Activated naive CD4-positive, alpha-beta T cell (primary cell): ENCODE measurements around the gene GLIS2.

Source experiments
- DNase-seq, 4 experiments: peaks; one replicate each; lab custom pipeline; 2025; lab: John Stamatoyannopoulos, UW

GLIS2 gene

DNA sequence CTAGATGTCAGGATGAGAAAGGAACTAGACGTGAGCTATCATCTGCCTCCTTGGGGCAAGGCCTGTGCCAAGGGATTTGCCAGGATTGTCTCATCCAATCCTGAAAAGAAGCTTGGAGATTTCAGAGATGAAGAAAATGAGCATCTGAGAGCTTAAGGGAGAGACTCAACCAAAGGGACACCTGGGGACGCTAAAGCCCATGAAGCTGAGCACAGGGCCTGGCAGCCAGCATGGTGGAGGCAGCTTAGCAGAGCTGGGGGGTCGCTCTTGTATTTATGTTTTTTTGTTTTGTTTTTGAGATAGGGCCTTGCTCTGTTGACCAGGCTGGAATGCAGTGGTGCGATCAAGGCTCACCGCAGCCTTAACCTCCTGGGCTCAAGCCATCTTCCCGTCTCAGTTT lies 18.4 kb upstream of the GLIS2 start:
- no peak for DNase-seq

DNA sequence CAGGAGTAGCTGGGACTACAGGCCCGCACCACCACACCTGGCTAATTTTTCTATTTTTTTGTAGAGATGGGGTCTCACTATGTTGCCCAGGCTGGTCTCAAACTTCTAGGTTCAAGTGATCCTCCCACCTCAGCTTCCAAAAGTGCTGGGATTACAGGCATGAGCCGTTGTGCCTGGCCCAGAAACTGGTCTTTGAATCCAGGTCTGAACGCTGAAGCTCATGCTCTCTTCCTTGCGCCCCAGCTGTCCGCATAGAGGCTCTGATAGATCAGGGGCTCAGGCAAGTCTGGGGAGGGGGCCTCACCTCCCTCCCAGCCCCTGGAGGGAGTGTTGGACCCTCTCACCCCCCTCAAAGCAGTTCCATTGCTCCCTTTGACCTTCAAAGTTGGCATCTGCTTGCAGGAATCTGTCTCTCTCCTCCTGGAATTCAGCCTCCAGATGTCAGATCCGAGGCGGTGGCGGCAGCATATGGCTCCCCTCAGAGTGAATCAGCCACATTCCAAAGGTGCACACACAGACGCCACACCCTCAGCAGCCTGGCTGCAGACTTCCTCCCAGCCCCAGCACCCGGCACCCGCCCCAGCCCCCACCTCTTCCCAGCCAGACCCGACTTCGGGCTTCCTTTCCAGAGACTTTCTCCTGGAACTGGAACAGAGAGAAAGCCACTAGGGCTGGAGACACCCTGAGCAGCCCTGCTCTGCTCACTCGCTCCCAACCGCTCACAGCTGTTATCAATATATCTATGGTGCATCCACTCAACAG lies 16.9 kb upstream of the GLIS2 start:
- DNase-seq: no peak

DNA sequence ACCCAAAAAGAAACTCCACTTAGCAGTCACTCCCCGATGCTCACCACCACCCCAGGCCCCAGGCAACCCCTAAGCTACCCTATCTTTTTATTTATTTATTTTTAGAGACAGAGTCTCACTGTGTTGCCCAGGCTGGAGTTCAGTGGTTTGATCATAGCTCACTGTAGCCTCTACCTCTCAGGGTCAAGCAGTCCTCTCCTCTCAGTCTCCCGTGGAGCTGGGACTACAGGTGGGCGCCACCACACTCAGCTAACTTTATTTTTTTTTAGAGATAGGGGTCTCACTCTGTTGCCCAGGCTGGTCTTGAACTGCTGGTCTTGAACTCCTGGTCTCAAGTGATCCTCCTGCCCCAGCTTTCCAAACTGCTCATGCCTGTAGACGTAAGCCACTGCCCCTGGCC lies 14.7 kb upstream of the GLIS2 start:
- no peak for DNase-seq

DNA sequence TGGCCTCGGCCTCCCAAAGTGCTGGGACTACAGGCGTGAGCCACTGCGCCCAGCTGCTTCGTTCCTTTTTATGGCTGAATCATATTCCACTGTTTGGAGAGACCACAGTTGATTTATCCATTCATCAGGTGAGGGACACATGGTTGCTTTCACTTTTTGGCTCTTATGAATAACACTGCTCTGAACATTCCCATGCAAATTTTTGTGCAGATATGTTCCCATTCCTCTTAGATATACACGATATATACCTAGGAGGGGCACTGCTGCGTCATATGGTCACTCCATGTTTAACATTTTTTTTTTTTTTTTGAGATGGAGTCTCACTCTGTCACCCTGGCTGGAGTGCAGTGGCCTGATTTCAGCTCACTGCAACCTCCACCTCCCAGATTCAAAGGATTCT lies 13.9 kb upstream of the GLIS2 start:
- DNase-seq: no peak

DNA sequence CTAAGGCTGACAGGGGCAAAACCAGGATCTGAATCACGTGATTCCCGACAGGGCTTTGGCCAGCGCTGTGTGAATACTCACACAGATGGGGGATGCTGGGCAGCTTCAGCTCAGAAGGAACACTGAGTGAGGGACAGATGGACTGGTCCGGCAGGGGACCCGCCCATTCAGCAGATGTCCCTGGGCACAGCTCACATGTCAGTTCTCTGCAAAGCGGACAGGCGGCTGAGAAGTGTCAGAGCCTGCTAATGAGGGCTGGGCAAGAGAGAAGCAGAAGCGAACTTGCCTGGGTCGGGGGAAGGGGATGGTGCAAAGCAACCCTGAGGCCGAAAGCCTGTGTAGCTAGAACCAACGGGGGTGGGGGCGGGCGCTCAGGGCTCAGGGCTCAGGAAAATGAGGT lies 11.9 kb upstream of the GLIS2 start:
- no peak for DNase-seq

DNA sequence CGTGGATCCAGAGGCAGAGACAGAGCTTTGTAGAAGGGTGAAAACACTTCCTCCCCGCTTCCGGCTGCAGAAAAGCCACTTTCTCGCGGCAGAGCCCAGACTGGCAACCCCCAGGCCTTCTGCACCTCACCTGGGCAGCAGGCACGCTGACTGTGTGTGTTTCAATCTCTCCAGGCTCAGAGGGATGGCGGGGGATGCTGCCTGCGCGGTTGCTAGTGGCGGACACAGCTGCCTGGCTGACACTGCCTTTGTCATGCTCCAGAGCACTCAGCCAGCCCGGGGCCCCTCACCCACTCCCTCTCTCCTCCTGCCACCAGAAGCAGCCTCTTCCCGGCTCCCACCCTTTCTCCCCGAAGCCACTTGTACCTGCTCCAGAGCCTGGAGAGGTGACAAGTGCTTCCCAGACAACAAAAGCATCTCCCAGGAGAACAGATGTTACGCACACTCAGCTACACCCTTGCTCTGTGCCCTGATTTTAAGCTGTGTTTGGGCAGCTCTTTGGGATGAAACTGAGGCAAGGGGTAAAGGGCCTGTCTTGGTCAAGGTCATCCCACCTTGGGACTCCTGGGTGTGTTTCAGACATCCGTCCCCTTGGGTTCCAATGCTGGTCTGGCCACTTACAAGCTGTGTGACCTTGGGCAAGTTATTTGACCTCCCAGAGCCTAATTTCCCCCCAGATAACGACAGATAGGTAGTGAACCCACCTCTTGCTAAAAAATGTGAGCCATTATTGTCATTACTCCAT lies 9.2 kb upstream of the GLIS2 start:
- peak in 1 of 4 experiments; percentile 30 for DNase-seq

DNA sequence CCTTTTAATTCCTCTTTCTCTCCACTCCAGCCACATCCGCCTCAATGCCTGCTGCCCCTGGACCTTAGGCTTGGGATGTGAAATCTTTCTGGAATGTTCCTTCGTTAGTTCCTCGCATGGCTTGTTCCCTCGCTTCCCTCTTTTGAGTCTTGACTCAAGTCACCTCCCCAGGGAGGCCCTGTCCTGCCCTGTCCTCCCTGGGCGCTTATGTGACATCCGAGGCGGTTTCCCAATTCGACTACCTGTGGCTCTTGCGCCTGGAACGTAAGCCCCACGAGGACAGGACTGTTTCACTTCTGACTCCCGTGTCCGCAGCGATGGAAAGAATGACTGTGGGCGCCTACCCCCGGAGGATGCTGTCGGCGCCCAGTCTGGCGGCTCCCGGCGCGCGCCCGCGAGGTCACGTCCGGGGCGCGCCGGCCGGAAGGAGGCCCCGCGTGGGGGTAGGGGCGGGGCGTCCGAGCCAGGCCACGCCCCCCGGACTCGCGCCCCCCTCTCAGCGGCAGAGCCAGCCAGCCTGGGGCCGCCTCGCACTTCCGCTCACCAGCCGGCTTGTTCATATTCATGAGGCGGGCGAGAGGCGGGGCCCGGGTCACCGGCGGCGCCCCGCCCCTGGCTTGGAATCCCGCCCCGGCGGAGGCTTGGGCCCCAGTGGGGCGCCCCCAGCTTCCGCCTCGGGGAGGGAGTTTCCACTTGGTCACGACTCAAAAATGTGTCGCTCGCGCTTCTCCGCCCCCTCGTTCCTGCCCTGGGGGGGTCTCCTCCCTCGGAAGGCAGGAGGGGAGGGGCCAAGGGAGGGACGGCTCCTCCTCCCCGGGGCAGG lies 8.4 kb upstream of the GLIS2 start:
- peak; percentile 81 to 96 (median 87) for DNase-seq

DNA sequence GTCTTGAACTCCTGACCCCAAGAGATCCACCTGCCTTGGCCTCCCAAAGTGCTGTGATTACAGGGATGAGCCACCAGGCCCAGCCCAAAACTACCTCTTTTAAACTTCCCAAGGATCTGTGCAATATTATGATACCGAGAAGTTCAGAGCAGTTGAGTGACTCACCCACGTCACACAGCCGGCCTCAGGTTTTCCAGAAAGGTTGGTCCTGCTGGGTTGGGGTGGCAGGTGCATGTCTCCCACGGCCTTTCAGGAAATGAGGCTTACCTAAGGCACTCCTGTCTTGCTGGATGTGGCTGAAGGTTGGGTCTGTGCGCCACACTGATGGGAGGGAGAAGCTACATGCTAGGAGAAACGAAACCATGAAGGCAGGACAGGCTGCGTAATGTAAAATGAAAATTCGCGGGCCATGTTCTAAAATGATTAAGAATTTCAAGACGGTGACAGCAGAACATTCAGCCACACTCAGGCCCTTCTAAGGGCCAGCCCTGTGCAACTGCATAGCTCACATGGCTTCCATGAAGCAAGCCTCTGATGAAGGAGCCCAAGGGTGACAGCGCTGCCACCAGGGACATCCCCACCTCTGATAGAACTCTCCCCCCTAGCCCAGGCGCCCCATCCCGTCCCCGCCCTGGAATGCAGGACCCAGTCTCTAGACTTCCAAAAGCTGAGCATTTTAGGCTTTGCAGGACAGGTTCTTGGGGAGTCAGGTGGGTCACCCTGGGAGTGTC lies 6.6 kb upstream of the GLIS2 start:
- DNase-seq: no peak

DNA sequence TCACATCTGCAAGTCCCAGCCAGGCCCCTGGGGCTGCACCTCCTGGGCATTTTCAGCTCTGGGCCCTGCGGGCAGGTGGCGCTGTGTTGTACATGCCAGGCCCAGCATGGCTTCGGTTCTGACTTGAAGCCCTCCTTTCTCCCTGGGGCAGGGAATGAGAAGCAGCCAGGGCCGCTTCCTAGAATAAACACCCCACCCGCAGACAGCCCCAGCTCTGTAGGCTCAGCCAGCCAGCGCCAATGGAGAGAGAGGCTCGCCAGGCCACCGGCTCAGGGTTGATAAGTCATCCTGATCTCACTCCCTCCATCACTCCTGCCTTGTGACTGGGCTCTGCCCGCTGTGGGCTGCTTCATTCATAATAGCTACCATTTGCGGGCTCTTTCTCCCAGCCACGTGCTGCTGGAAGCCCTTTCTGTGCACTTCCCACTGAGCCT lies 6.0 kb upstream of the GLIS2 start:
- peak in 2 of 4 experiments; percentile 47 to 56 for DNase-seq

DNA sequence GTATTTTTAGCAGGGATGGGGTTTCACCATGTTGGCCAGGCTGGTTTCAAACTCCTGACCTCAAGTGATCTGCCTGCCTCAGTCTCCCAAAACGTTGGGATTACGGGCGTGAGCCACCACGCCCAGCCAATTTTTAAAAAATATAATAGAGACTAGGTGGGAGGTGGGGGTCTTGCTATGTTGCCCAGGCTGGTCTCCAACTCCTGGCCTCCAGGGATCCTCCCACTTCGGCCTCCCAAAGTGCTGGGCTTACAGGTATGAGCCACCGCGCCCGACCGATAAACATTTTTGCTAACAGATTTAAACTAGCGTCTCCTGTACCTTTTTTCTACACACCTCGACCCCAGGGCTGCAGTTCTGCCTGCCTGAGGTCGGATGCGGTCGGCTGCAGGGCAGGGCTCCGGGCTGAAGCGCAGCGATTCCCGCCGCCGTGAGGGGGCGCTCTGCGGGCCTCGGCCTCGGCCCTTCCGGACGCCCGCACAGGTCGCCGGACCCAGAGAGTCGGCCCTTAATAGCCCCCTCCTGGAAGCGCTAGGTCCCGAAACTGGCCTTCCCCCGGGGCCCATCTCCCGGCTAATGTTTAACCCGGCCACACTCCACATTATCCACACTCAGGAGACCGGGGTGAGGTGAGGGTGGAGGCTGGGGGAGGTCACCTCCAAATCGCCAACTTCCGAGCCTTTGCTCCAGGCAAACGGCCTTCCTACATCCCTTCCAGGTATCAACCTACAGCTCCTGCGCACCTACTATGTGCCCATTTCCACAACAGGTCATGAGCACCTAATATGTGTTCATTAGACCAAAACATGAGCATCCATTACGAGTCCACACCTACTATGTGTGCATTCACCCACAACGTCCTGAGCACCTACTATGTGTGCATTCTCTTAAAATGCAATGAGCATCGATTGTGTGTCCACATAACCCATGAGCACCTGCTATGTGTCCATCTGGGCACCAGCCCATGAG lies 2.0 kb upstream of the GLIS2 start:
- no peak for DNase-seq

DNA sequence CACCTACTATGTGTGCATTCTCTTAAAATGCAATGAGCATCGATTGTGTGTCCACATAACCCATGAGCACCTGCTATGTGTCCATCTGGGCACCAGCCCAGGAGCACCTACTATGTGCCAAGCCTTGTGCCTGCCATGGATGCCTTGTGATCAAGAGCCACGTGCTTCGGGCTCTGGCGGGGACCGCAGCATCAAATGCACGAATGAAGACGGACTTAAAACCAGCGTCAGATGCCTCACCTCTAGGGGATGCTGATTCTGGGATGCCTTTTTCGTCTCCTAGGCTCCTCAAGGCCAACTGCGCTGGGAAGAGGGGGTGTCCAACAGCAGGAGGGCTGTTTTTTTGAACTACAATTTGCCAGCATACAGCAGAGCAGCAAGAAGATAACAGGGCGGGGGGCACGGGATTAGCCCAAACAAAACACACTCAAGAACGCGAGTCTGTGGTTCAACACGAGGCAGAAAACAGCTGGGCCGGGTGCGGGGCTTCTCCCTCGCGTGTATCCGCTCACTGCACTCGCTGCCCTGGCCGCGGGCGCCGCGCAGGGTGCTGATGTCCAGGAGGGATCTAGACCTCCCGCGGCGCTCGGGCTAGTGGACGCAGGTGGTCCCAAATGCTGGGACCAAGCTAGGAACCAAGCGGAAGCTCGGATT lies 1.2 kb upstream of the GLIS2 start:
- peak in 1 of 4 experiments; percentile 5 for DNase-seq

DNA sequence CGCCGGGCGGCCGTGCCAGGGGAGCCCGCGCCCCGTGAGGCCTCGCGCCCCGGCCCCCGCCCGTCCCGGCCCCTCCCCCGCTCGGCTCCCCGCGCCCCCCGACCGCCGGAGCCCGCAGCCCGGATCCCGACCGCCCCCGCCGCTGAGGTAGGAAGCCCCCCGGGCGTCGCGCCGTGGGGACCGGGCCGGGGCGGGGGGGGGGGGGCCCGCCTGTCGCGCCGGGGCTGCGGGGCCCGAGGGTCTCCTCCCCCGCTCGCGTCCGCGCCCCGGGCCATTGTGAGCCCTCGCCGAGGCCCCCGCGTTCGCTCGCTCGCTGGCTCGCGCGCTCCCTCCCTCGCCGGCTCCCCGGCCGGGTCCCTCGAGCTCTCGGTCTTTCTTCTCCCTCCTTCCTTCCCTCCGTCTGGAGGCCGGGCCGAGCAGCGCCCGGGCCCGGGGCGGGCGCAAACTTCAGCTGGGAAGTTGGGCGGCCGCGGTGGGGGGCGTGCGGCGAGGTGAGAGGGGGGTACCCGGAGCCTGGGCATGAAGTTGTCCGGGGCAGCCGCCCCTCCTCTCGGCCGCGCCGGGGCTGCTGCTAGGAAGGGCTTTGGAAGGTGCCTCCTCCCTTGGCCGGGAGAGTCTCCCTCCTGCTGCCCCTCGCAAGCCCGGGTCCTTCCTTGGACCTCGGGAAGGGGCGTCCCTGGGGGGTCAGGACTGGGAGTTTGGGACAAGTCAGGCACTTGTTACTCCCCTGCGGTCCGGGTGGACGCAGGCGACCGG lies 419 bp downstream of the GLIS2 start:
- no peak for DNase-seq

DNA sequence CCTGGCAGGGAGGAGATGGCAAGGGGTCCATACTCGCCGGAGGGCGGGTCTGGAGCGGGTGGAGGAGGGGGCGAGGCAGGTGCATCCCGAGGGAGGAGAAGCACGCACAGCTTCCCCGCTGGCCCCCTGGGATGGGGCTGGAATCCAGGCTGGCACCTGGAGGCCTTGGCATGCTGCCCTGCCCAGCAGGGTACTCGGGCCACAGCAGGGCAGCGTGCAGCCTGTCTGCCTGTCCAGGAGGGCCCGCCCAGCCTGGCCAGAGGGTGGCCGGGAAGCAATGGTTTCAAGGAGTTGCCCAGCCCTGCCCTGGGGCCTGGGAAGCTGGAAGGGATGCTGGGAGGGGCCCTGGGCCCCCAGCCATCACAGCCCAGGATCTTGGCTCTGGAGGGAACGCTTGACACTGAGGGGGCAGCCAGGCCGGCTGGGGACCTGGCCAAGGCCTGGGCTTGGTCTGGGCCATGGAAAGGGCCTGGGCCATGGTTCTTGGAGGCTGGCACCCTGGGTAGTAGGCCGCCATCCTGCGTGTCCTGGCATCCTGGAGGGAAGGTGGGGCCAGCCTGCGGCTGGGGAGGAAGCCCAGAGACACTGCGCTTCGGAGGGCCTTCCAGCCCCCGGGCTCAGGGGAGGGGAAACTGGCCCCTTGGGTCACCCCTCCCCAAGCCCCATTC lies 1.1 kb downstream of the GLIS2 start:
- no peak for DNase-seq

DNA sequence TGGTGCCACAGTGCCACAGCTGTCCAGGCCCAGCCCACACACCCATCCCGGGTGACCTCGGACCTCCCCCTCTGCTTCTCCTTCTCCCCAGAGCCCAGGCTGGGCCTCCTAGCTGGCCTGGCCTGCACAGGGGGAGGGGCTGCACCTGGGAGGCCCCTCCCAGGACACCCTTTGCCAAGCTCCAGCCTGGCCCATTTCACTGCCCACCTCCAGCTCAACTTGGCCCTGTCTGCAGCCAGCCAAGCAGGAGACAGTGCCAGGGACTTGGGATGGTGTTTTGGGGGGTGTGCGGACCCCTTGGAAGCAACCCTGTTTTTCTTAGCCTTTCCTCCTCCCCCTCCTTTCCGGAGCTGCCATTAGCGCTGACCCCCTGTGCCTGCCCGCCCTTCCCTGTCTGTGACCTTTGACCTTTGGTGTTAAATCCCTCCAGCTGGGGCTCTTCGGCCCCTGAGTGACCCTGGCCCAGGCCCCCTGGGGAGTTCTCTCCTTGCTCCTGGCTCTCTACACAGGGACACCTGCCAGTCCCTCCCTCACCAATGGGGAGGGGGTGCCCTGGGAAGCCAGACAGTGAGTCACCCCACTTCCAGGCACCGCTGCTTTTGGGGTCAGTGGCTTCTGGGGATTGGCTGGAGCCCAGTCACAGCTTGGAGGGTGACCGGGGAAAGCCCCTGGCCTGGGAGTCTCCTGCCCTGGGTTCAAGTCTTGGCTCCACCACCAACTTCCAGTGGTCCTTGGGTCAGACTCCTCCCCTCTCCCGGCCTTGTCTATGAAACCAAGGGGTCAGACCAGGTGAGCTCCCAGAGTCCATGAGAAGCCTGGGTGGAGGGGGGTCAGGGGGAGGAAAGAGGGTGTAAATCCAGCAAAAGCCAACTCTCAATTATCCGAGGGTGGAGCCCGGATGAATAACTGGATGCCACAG lies 1.9 kb downstream of the GLIS2 start:
- no peak for DNase-seq

DNA sequence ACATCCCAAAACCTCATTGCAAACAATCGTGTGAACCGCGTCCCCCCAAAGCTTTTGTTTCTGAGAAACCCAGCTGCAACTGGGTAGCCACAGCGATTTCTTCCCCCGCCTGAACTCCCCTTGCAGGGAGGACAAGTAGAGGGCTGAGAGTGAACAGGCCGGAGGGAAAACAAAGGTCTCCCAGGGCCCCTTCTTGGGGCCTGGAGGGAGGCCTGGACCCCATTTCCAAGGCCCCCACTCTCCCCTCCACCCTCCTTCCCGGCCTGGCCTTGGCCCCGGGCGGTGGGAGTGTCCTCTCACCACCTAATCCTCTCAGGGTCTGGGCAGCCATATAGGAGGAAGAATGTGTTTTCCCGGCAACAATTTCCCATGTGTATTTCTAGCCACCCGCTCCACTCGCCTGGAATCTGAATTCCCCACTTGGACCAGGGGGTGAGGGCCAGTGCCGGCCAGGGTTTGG lies 2.6 kb downstream of the GLIS2 start:
- DNase-seq: no peak

DNA sequence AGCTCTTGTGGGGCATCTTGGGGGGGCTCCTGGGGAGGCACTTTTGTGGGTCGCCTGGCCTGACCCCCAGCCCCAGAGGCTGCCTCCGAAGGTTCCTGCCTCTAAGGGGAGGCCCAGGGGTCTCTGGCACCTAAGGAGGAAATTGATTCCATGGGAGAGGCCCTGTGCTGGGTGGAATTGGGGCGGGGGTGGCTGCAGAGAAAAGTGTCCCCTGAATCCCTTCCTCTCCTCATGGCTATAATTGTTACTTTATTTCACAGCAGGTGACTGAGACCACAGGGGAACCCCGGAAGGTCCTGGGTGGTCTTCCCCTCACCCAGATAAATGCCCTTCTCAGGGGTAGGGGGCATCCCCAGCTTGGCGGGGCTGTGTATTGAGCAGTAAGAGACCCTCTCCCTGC lies 3.1 kb downstream of the GLIS2 start:
- no peak for DNase-seq
